ENCODE results near the gene CEP170. TPM values are rescaled to one million over a fixed set of nuclear protein-coding genes. Genes with fewer than 3 reads are reported as not detected.
"Not testable (repeated sequence)": the region's sequence is repeated elsewhere in the genome, so short reads cannot be mapped to it uniquely, and the experiment has no call there.

The CEP170 gene
- total RNA-seq, 1 donor from 2014 or later: 39.3 TPM

GRCh38 chr1:243186201-243186995 is 68.7 kb downstream of the CEP170 start:
- H3K27me3 ChIP-seq; H3K4me1 ChIP-seq; H3K4me3 ChIP-seq; intact Hi-C loops (cut with DNase I); DNase-seq (ENCODE audit: extremely low spot score in 2 of 2); H3K9me3 ChIP-seq; H3K27ac ChIP-seq: not testable (repeated sequence)
- peaks cover 0 to 14% of the 10 kb centered on the region in 2 donors for H3K36me3 ChIP-seq

- H3K4me1 ChIP-seq; H3K27ac ChIP-seq; H3K9me3 ChIP-seq; DNase-seq (ENCODE audit: extremely low spot score in 2 of 2); intact Hi-C loops (cut with DNase I); H3K4me3 ChIP-seq; H3K27me3 ChIP-seq: not testable (repeated sequence)
- peaks cover 0 to 14% of the 10 kb centered on the region in 2 donors for H3K36me3 ChIP-seq
These were observed 70.3 kb downstream of the CEP170 start for GRCh38 chr1:243184787-243185186.

GRCh38 chr1:243183661-243184060 is 71.4 kb downstream of the CEP170 start:
- H3K27ac ChIP-seq; H3K4me3 ChIP-seq; intact Hi-C loops (cut with DNase I); H3K4me1 ChIP-seq; DNase-seq (ENCODE audit: extremely low spot score in 2 of 2); H3K9me3 ChIP-seq; H3K27me3 ChIP-seq: not testable (repeated sequence)
- peaks cover 0 to 14% of the 10 kb centered on the region in 2 donors for H3K36me3 ChIP-seq

GRCh38 chr1:243183176-243183575 is 71.9 kb downstream of the CEP170 start:
- H3K9me3 ChIP-seq; H3K4me1 ChIP-seq; H3K27me3 ChIP-seq; DNase-seq (ENCODE audit: extremely low spot score in 2 of 2); H3K4me3 ChIP-seq; intact Hi-C loops (cut with DNase I); H3K27ac ChIP-seq: not testable (repeated sequence)
- peaks cover 0 to 14% of the 10 kb centered on the region in 2 donors for H3K36me3 ChIP-seq

GRCh38 chr1:243179720-243180119 is 75.4 kb downstream of the CEP170 start:
- TF ChIP-seq CTCF (IDR thresholded peaks at IDR 0.05) (no peak), POLR2A (IDR thresholded peaks at IDR 0.05) (no peak), POLR2AphosphoS5 (IDR thresholded peaks at IDR 0.05; ENCODE audit: insufficient read depth in 1 of 2, low read depth in 1 of 2) (no peak)
- no peak overlapping the region for H3K27ac ChIP-seq
- no peaks in the 10 kb centered on the region for H3K27me3 ChIP-seq
- no peaks in the 10 kb centered on the region for H3K36me3 ChIP-seq
- H3K4me3 ChIP-seq: no peak overlapping the region
- no peaks in the 10 kb centered on the region for H3K4me1 ChIP-seq
- intact Hi-C loops (cut with DNase I): no loop called here
- no peak for DNase-seq (ENCODE audit: extremely low spot score in 2 of 2)
- H3K9me3 ChIP-seq: no peaks in the 10 kb centered on the region

- H3K4me3 ChIP-seq; H3K27ac ChIP-seq; H3K27me3 ChIP-seq; H3K36me3 ChIP-seq; H3K4me1 ChIP-seq; H3K9me3 ChIP-seq; intact Hi-C loops (cut with DNase I); DNase-seq (ENCODE audit: extremely low spot score in 2 of 2): not testable (repeated sequence)
These were observed 77.3 kb downstream of the CEP170 start for GRCh38 chr1:243177792-243178191.

GRCh38 chr1:243173758-243174369 is 81.2 kb downstream of the CEP170 start:
- H3K27me3 ChIP-seq; H3K27ac ChIP-seq; DNase-seq (ENCODE audit: extremely low spot score in 2 of 2); intact Hi-C loops (cut with DNase I); H3K4me3 ChIP-seq; H3K4me1 ChIP-seq; H3K9me3 ChIP-seq; H3K36me3 ChIP-seq: not testable (repeated sequence)

- H3K27me3 ChIP-seq; DNase-seq (ENCODE audit: extremely low spot score in 2 of 2); H3K4me3 ChIP-seq; intact Hi-C loops (cut with DNase I); H3K27ac ChIP-seq; H3K4me1 ChIP-seq; H3K9me3 ChIP-seq; H3K36me3 ChIP-seq: not testable (repeated sequence)
These were observed 90.2 kb downstream of the CEP170 start for GRCh38 chr1:243164911-243165310.

GRCh38 chr1:243150906-243151305 is 104.2 kb downstream of the CEP170 start:
- H3K27me3 ChIP-seq; H3K4me1 ChIP-seq; DNase-seq (ENCODE audit: extremely low spot score in 2 of 2); H3K4me3 ChIP-seq; H3K27ac ChIP-seq; H3K9me3 ChIP-seq; H3K36me3 ChIP-seq; intact Hi-C loops (cut with DNase I): not testable (repeated sequence)

GRCh38 chr1:243149120-243149519 is 106.0 kb downstream of the CEP170 start:
- intact Hi-C loops (cut with DNase I); H3K27me3 ChIP-seq; H3K27ac ChIP-seq; H3K4me1 ChIP-seq; H3K9me3 ChIP-seq; H3K36me3 ChIP-seq; H3K4me3 ChIP-seq; DNase-seq (ENCODE audit: extremely low spot score in 2 of 2): not testable (repeated sequence)

GRCh38 chr1:243147351-243147750 is 107.7 kb downstream of the CEP170 start:
- H3K4me1 ChIP-seq; H3K27ac ChIP-seq; H3K9me3 ChIP-seq; intact Hi-C loops (cut with DNase I); H3K27me3 ChIP-seq; H3K36me3 ChIP-seq; H3K4me3 ChIP-seq; DNase-seq (ENCODE audit: extremely low spot score in 2 of 2): not testable (repeated sequence)

GRCh38 chr1:243140498-243140897 is 114.6 kb downstream of the CEP170 start:
- H3K36me3 ChIP-seq; DNase-seq (ENCODE audit: extremely low spot score in 2 of 2); H3K4me3 ChIP-seq; intact Hi-C loops (cut with DNase I); H3K27me3 ChIP-seq; H3K9me3 ChIP-seq; H3K4me1 ChIP-seq; H3K27ac ChIP-seq: not testable (repeated sequence)
